GM23338 (cell line): Measurements from ENCODE around the gene L1CAM. TPM values are rescaled to one million over a fixed set of nuclear protein-coding genes. Genes with fewer than 3 reads are reported as not detected.

Source experiments
- ATAC-seq: fragments of 200-7000 bp; cut with Tn5 transposase; 3 replicates; pipeline ENCODE4 v1.9.1; 2020
- DNase-seq: peaks from one replicate; pipeline ENCODE4 v3.0.0-alpha.2; 2015; ENCODE audit warnings: low spot score
- H2AFZ ChIP-seq: fragments of 200-600 bp; sonication (generic); 2 replicates; pipeline ENCODE4 v1.8.0; 2016; ENCODE audit warnings: antibody characterized with exemption, mild to moderate bottlenecking, moderate library complexity
- H3F3A ChIP-seq: fragments of 200-600 bp; sonication (generic); replicated peaks from 2 replicates; pipeline ENCODE4 v1.8.0; 2017; ENCODE audit warnings: antibody characterized with exemption, mixed run types, low read depth
- H3K27ac ChIP-seq: fragments of 200-600 bp; sonication (generic); 2 replicates; pipeline ENCODE4 v1.6.1; 2016; ENCODE audit warnings: low read depth
- H3K27me3 ChIP-seq: fragments of 200-600 bp; sonication (generic); 2 replicates; pipeline ENCODE4 v1.8.0; 2016; ENCODE audit warnings: mild to moderate bottlenecking, mixed run types, moderate library complexity; ENCODE audit not compliant: insufficient read depth
- H3K36me3 ChIP-seq: fragments of 200-600 bp; sonication (generic); 2 replicates; pipeline ENCODE4 v1.8.0; 2016; ENCODE audit warnings: mild to moderate bottlenecking; ENCODE audit not compliant: insufficient read depth
- H3K4me1 ChIP-seq: fragments of 200-600 bp; sonication (generic); 2 replicates; pipeline ENCODE4 v1.8.0; 2016; ENCODE audit warnings: mild to moderate bottlenecking, moderate library complexity; ENCODE audit not compliant: insufficient read depth
- H3K4me2 ChIP-seq: fragments of 200-600 bp; sonication (generic); 2 replicates; pipeline ENCODE4 v1.7.1; 2017; ENCODE audit warnings: mixed run types
- H3K4me3 ChIP-seq: fragments of 200-600 bp; sonication (generic); 2 replicates; pipeline ENCODE4 v1.6.1; 2016; ENCODE audit warnings: mixed run types
- H3K79me2 ChIP-seq: fragments of 200-600 bp; sonication (generic); replicated peaks from 2 replicates; pipeline ENCODE4 v1.8.0; 2017; ENCODE audit warnings: mild to moderate bottlenecking; ENCODE audit not compliant: insufficient read depth
- H3K9me2 ChIP-seq: fragments of 200-600 bp; sonication (generic); 2 replicates; pipeline ENCODE4 v1.8.0; 2017; ENCODE audit not compliant: insufficient read depth
- H4K20me1 ChIP-seq: fragments of 200-600 bp; sonication (generic); replicated peaks from 2 replicates; pipeline ENCODE4 v1.8.0; 2017; ENCODE audit warnings: mild to moderate bottlenecking; ENCODE audit not compliant: insufficient read depth
- H3K27ac Mint-ChIP-seq: 2 replicates; pipeline ENCODE4 v1.8.0; 2020; ENCODE audit warnings: inconsistent platforms, mild to moderate bottlenecking, moderate library complexity, mixed read lengths
- H3K27me3 Mint-ChIP-seq: 3 replicates; pipeline ENCODE4 v1.8.0; 2022; ENCODE audit warnings: low read depth, mild to moderate bottlenecking, moderate library complexity, mixed read lengths, inconsistent platforms; ENCODE audit not compliant: insufficient read depth, poor library complexity
- H3K36me3 Mint-ChIP-seq: 3 replicates; pipeline ENCODE4 v1.8.0; 2021; ENCODE audit warnings: low read depth, mild to moderate bottlenecking, inconsistent platforms, moderate library complexity, mixed read lengths
- H3K4me1 Mint-ChIP-seq: 3 replicates; pipeline ENCODE4 v1.8.0; 2020; ENCODE audit warnings: mild to moderate bottlenecking, inconsistent platforms, mixed read lengths
- H3K4me3 Mint-ChIP-seq: 3 replicates; pipeline ENCODE4 v1.8.0; 2021; ENCODE audit warnings: moderate library complexity, mild to moderate bottlenecking, inconsistent platforms, mixed read lengths
- H3K9me3 Mint-ChIP-seq: 3 replicates; pipeline ENCODE4 v1.8.0; 2020; ENCODE audit warnings: moderate library complexity, mild to moderate bottlenecking, inconsistent platforms, mixed read lengths
- CREB1 ChIP-seq: fragments of 250-450 bp; sonication (Bioruptor Pico); IDR thresholded peaks from 2 replicates; pipeline ENCODE4 v1.5.0; 2020; ENCODE audit warnings: low read depth, mild to moderate bottlenecking, moderate library complexity
- CTCF ChIP-seq, 2 experiments: fragments of 200-600 bp in 1 of 2; sonication (generic) in 1 of 2; conservative IDR thresholded peaks; 2 replicates each; pipeline versions ENCODE4 v1.5.1 to v1.6.1; 2016 to 2017; ENCODE audit warnings: antibody characterized with exemption in 2 of 2, low read depth in 2 of 2, mild to moderate bottlenecking in 2 of 2, moderate library complexity in 1 of 2
- ETS1 ChIP-seq: IDR thresholded peaks from 2 replicates; pipeline ENCODE4 v1.6.1; 2016; ENCODE audit warnings: antibody characterized with exemption
- EZH2phosphoT487 ChIP-seq: fragments of 200-600 bp; sonication (generic); IDR thresholded peaks from one replicate; pipeline ENCODE4 v1.8.1; 2018; ENCODE audit warnings: antibody characterized with exemption; ENCODE audit not compliant: unreplicated experiment
- JUNB ChIP-seq: IDR thresholded peaks from one replicate; pipeline ENCODE4 v1.6.1; 2016; ENCODE audit warnings: antibody characterized with exemption; ENCODE audit not compliant: unreplicated experiment
- NANOG ChIP-seq: IDR thresholded peaks from 2 replicates; pipeline ENCODE4 v1.6.1; 2016; ENCODE audit warnings: antibody characterized with exemption, borderline replicate concordance
- POLR2AphosphoS5 ChIP-seq: IDR thresholded peaks from 2 replicates; pipeline ENCODE4 v1.6.1; 2016; ENCODE audit warnings: antibody characterized with exemption, low read depth
- STAT1 ChIP-seq: IDR thresholded peaks from one replicate; pipeline ENCODE4 v1.6.1; 2016; ENCODE audit warnings: antibody characterized with exemption; ENCODE audit not compliant: unreplicated experiment
- ZNF331 ChIP-seq: fragments of 250-450 bp; sonication (Bioruptor Pico); IDR thresholded peaks from 2 replicates; pipeline ENCODE4 v1.5.0; 2020; ENCODE audit warnings: low read depth, mild to moderate bottlenecking, moderate library complexity
- polyA plus RNA-seq: library from polyadenylated mRNA; unstranded; fragments of >200 nt; fragmentation: Nextera tagmentation; extraction: Ambion mirVana; gene quantifications from 2 replicates; pipeline ENCODE4 v1.2.1, GENCODE V29; 2016
- total RNA-seq: library from RNA; depleted of rRNA; stranded (reverse); fragments of >200 nt; shearing (Covaris generic); gene quantifications from 2 replicates; pipeline ENCODE4 v1.2.3, GENCODE V29; 2014
- TF ChIP-seq, protein P1 (sequence below): IDR thresholded peaks from one replicate; pipeline ENCODE4 v1.6.1; 2018; ENCODE audit warnings: antibody characterized with exemption; ENCODE audit not compliant: unreplicated experiment

The L1CAM gene
- total and polyA plus RNA-seq, 2 experiments from 2014 or later: 7.4 to 29.2 TPM

DNA sequence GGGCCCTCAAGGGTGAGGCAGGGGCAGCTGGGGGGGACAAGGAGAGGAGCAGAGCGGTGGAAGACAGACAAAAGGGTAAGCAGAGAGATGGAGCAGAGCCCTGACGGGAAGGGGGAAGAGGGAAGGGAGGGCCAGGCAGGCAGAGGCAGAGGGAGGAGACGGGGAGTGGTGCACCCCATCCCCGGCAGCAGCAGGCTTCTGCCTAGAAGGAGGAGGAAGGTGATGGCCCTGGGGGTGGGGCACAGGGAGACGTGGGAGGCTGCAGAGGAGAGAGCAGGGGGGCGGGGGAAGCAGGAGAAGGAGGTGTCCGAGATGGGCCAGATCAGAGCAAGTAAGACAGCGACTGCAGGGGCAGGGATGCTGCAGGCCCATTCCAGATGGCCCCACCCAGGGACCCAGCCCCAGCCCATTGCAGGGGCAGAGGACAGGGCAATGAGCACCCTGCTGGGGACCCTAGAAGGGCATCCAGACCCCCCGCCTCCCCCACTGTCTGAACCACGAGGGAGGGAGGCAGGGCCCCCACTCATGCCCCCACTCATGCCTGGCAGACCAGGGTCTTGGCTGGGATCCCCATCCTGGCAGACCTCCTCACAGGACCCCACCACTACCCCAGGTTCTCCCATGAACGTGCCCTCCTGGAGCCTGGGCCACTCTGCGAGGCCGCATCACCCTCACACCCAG lies 2.7 kb downstream of the L1CAM start (continued):
- TF ChIP-seq CTCF (conservative IDR thresholded peaks at IDR 0.05; ENCODE audit: low read depth in 2 of 2) (no peak), POLR2AphosphoS5 (no peak), ZNF331 (no peak), JUNB (no peak), ETS1 (no peak), NANOG (no peak), CREB1 (no peak)
- TF ChIP-seq, protein P1, sequence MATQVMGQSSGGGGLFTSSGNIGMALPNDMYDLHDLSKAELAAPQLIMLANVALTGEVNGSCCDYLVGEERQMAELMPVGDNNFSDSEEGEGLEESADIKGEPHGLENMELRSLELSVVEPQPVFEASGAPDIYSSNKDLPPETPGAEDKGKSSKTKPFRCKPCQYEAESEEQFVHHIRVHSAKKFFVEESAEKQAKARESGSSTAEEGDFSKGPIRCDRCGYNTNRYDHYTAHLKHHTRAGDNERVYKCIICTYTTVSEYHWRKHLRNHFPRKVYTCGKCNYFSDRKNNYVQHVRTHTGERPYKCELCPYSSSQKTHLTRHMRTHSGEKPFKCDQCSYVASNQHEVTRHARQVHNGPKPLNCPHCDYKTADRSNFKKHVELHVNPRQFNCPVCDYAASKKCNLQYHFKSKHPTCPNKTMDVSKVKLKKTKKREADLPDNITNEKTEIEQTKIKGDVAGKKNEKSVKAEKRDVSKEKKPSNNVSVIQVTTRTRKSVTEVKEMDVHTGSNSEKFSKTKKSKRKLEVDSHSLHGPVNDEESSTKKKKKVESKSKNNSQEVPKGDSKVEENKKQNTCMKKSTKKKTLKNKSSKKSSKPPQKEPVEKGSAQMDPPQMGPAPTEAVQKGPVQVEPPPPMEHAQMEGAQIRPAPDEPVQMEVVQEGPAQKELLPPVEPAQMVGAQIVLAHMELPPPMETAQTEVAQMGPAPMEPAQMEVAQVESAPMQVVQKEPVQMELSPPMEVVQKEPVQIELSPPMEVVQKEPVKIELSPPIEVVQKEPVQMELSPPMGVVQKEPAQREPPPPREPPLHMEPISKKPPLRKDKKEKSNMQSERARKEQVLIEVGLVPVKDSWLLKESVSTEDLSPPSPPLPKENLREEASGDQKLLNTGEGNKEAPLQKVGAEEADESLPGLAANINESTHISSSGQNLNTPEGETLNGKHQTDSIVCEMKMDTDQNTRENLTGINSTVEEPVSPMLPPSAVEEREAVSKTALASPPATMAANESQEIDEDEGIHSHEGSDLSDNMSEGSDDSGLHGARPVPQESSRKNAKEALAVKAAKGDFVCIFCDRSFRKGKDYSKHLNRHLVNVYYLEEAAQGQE: no peak

- Mint-ChIP-seq H3K4me3 (peak overlapping the region; percentile 17; the same call in 1 of the 3 replicates), H3K9me3 (no peaks in the 10 kb centered on the region), H3K36me3 (no peaks in the 10 kb centered on the region; the same call in 2 of the 3 replicates), H3K4me1 (peaks cover 45% of the 10 kb centered on the region), H3K27ac (no peak overlapping the region), H3K27me3 (peaks cover 12% of the 10 kb centered on the region)
- peak overlapping the region; percentile 60; the same call in 1 of the 2 replicates for H3K4me2 ChIP-seq
- H2AFZ ChIP-seq: no peak overlapping the region
- no peaks in the 10 kb centered on the region for H3K9me2 ChIP-seq
- H4K20me1 ChIP-seq: no peaks in the 10 kb centered on the region
- ATAC-seq: no peak
- no peaks in the 10 kb centered on the region for H3K36me3 ChIP-seq
- peaks cover 27% of the 10 kb centered on the region; the same call in 1 of the 2 replicates for H3K4me1 ChIP-seq
- no peak overlapping the region for H3K4me3 ChIP-seq
- H3F3A ChIP-seq: no peaks in the 10 kb centered on the region
- H3K27me3 ChIP-seq: no peaks in the 10 kb centered on the region; the same call in 1 of the 2 replicates
- no peaks in the 10 kb centered on the region for H3K79me2 ChIP-seq
- DNase-seq: no peak
- no peak overlapping the region for H3K27ac ChIP-seq
- no peak for TF ChIP-seq STAT1
- TF ChIP-seq CTCF (conservative IDR thresholded peaks at IDR 0.05; ENCODE audit: low read depth in 2 of 2): no peak
- no peak for TF ChIP-seq EZH2phosphoT487
- TF ChIP-seq JUNB: no peak
- no peak for TF ChIP-seq ETS1
- TF ChIP-seq, protein P1: no peak
- no peak for TF ChIP-seq ZNF331
- TF ChIP-seq POLR2AphosphoS5: no peak
These were observed 3.4 kb downstream of the L1CAM start for GRCh38 chrX:153882557-153882956.
